GM12874 (cell line): Measurements from ENCODE around the gene PLEKHJ1.

Experiments
- TF ChIP-seq, protein P1 (sequence below): IDR thresholded peaks from 2 replicates; pipeline ENCODE4 v1.5.1; 2011; ENCODE audit warnings: low read depth, mild to moderate bottlenecking, control low read depth, low read length, moderate library complexity; ENCODE audit not compliant: insufficient read depth

Gene PLEKHJ1

DNA sequence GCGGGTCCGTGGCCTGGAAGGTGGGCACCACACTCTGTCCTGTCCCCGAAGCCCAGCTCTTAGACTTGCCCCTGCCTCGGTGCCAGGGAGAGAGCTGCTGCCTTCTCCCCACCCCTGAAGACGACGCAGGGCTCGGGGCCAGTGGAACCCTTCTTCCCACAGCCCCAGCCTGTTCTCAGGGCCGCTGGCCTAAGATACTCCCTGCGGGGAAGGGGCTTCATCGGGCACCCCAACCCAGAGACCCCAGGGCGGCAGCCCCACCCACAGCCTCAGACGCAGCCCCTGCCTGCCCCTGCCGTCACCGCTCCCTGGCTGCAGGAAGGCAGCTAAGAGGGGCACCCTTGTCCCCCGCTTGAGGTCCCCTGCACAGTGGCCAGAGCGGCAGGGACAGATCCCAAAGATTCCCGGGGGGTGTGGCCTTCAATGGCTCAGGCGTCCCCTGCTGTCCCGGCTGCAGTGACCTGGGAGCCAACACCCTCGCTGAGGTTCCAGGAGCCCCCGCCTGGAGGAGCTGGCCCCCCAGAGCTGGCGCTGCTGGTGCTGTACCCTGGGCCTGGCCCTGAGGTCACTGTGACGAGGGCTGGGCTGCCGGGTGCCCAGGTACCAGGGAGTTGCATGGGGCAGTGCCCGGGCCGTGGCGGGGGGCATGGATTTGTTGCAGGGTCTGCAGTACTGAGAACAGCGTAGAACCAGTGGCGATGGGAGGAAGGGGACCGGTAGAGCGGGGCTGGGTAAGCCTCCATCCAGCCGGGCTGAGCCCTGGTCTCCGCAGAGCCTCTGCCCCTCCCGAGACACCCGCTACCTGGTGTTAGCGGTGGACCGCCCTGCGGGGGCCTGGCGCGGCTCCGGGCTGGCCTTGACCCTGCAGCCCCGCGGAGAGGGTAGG lies 14.0 kb upstream of the PLEKHJ1 start:
- TF ChIP-seq, protein P1, sequence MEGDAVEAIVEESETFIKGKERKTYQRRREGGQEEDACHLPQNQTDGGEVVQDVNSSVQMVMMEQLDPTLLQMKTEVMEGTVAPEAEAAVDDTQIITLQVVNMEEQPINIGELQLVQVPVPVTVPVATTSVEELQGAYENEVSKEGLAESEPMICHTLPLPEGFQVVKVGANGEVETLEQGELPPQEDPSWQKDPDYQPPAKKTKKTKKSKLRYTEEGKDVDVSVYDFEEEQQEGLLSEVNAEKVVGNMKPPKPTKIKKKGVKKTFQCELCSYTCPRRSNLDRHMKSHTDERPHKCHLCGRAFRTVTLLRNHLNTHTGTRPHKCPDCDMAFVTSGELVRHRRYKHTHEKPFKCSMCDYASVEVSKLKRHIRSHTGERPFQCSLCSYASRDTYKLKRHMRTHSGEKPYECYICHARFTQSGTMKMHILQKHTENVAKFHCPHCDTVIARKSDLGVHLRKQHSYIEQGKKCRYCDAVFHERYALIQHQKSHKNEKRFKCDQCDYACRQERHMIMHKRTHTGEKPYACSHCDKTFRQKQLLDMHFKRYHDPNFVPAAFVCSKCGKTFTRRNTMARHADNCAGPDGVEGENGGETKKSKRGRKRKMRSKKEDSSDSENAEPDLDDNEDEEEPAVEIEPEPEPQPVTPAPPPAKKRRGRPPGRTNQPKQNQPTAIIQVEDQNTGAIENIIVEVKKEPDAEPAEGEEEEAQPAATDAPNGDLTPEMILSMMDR, result no peak

DNA sequence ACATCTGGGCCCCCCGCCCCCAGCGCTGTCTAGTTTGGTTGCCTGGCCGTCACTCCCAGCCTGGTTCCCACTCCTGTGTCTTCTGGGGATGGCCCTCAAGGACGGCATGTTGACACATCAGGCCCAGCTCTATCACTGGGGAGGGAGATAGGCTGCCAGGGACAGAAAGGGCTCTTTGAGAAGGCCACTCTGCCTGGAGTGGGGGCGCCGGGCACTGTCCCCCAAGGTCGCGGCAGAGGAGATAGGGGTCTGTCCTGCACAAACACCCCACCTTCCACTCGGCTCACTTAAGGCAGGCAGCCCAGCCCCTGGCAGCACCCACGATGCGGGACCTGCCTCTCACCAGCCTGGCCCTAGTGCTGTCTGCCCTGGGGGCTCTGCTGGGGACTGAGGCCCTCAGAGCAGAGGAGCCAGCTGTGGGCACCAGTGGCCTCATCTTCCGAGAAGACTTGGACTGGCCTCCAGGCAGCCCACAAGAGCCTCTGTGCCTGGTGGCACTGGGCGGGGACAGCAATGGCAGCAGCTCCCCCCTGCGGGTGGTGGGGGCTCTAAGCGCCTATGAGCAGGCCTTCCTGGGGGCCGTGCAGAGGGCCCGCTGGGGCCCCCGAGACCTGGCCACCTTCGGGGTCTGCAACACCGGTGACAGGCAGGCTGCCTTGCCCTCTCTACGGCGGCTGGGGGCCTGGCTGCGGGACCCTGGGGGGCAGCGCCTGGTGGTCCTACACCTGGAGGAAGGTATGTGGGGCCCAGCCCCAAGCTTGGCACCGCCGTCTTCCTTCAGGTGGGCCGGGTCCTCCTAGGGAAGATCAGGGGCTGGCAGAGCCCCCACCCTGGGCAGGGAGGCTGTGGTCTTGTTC lies 13.1 kb upstream of the PLEKHJ1 start, which contains the start of gene AMH:
TSS of gene AMH (plus strand) at position 314 of the 857 bp plus-strand sequence. CDS start at position 324, 10 bp downstream.
- TF ChIP-seq, protein P1, result no peak

DNA sequence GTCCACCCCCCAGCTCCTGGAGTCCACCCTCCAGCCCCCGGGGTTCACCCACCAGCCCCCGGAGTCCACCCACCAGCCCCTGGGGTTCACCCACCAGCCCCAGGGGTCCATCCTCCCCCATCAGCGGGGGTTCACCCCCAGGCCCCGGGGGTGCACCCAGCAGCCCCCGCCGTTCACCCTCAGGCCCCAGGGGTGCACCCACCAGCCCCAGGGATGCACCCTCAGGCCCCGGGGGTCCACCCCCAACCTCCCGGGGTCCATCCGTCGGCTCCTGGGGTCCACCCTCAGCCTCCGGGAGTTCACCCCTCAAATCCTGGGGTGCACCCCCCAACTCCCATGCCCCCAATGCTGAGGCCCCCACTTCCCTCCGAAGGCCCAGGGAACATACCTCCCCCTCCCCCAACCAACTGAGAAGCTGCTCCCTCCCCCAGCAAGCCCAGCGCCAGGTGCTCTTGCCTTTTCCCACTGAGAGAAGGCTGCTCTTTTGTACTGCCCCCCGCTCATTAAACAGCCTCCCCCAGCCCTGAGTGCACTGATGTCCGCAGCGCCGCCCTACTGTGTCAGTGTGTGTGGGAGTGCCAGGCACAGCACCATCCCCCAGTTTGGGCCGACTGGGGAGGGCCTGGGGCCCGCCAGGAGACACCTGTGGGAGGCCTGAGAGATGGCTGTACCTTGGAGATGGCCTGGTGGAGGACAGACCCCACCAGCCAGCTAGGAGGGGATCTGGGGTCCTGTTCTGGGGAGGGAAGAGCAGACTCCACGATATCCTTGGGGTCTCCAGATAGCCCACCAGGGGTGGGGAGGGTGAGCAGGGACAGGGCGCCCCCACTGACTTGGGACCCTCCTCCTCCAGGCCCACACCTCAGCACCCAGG lies 12.2 kb upstream of the PLEKHJ1 start:
- TF ChIP-seq, protein P1, result no peak

DNA sequence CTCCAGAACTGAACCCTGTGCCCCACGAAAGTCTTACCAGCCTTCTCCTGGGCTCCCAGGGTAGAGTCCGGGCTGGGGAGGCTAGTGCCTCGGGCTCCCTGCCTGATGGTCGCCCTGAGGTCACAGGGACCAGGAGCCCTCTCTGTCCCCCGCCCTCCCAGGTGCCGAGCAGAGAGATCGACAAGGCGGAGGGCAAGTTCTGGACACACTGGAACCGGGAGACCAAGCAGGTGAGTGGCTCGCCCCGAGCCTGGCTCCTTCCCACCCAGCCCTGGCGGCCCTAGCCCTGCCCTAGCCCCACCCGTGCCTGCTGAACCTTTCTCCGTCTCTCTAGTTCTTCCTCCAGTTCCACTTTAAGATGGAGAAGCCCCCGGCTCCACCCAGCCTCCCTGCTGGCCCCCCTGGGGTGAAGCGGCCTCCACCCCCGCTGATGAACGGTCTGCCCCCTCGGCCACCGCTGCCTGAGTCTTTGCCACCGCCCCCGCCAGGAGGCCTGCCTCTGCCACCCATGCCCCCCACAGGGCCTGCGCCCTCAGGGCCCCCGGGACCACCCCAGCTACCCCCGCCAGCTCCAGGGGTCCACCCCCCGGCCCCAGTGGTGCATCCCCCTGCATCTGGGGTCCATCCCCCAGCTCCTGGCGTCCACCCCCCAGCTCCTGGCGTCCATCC lies 11.4 kb upstream of the PLEKHJ1 start:
- TF ChIP-seq, protein P1, result no peak

DNA sequence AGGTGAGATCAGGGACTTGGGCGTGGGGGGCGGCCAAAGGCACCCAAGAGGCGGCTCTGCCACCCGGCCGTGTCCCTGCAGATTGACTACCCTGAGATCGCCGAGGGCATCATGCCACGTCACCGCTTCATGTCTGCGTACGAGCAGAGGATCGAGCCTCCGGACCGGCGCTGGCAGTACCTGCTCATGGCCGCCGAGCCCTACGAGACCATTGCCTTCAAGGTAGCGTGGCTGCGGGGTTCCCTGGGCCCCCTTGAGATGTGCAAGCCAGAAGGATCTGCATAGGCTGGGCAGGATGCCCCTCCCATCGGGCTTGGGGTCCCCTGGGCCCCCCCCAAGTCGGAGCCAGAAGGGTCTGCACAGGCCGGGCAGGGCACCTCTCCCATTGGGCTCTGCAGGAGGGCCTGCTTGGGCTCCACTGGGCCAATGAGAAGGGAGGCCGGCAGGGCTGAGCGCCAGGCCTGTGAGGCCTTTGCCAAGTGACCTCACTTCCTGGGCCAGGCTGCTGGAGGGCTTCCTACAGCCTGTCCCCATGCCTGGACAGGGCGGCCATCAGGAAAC lies 10.8 kb upstream of the PLEKHJ1 start:
- TF ChIP-seq, protein P1, result no peak

DNA sequence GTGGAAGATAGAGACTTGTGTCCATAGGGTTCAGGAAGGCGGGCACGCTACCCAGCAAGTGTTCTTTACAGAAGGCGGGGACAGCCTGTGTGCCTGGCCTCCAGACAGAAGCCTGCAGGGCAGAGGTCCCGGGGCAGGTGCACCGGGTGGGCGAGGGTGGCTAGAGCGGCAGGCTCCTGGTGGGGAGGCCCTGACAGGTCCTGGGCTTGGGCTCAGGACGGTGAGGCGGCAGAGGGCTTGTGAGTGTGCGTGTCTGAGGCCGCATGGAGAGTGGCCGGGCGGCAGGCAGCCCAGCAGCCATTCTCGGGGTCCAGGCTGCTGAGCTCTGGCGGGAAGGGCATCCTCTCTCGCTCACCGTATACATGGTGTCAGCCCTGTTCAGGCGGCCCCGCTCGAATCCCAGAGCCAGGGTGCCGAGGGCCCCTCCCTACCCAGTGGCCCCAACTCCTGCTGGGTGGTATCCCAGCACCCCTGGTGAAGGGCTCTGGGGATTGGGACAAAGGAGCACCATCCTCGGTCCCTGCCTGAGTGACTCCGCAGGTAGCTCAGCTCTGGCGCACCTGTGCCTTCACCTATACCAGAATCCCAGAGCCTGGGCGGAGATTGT lies 10.0 kb upstream of the PLEKHJ1 start:
- TF ChIP-seq, protein P1, result no peak
